Lung (tissue), 12 donors: ENCODE measurements around the gene ADIPOR2. TPM values are rescaled to one million over a fixed set of nuclear protein-coding genes. Genes with fewer than 3 reads are reported as not detected.

ENCODE experiments used
- ATAC-seq: fragments of 200-7000 bp; cut with Tn5 transposase; one replicate; pipeline ENCODE4 v1.9.1; 2020; ENCODE audit warnings: moderate number of reproducible peaks; ENCODE audit not compliant: insufficient read depth, low FRiP score
- DNase-seq, 3 donors: peaks; one replicate each; pipeline ENCODE4 v3.0.0-alpha.2; 2013 to 2017
- H3K27ac ChIP-seq, 2 donors: one replicate each; pipeline ENCODE4 v1.5.1; 2013; ENCODE audit warnings: mild to moderate bottlenecking in 2 of 2, moderate library complexity in 2 of 2, control low read depth in 1 of 2, inconsistent platforms in 1 of 2, low read depth in 1 of 2, low read length in 1 of 2
- H3K27me3 ChIP-seq, 3 donors: one replicate each; pipeline ENCODE4 v1.5.1; 2013; ENCODE audit warnings: low read length in 2 of 3; ENCODE audit not compliant: control insufficient read depth in 3 of 3, insufficient read depth in 3 of 3
- H3K36me3 ChIP-seq, 4 donors: one replicate each; pipeline ENCODE4 v1.5.1; 2013; ENCODE audit warnings: low read length in 4 of 4, mild to moderate bottlenecking in 1 of 4, moderate library complexity in 1 of 4; ENCODE audit not compliant: control insufficient read depth in 4 of 4, insufficient read depth in 4 of 4
- H3K4me1 ChIP-seq, 5 donors: one replicate each; pipeline ENCODE4 v1.5.1; 2013; ENCODE audit warnings: low read length in 5 of 5, mild to moderate bottlenecking in 2 of 5, moderate library complexity in 1 of 5; ENCODE audit not compliant: control insufficient read depth in 5 of 5, insufficient read depth in 5 of 5
- H3K4me3 ChIP-seq: one replicate; pipeline ENCODE4 v1.5.1; 2013; ENCODE audit warnings: mild to moderate bottlenecking, control low read depth, moderate library complexity
- H3K9ac ChIP-seq, 2 donors: one replicate each; pipeline ENCODE4 v1.5.1; 2013; ENCODE audit warnings: low read length in 2 of 2, control low read depth in 1 of 2; ENCODE audit not compliant: insufficient read depth in 1 of 2
- H3K9me3 ChIP-seq, 4 donors: one replicate each; pipeline ENCODE4 v1.5.1; 2013; ENCODE audit warnings: low read length in 3 of 4, mild to moderate bottlenecking in 1 of 4, moderate library complexity in 1 of 4; ENCODE audit not compliant: control insufficient read depth in 4 of 4, insufficient read depth in 3 of 4
- CTCF ChIP-seq: IDR thresholded peaks from 2 replicates; pipeline ENCODE4 v1.5.1; 2012; ENCODE audit warnings: mild to moderate bottlenecking; ENCODE audit errors: control extremely low read depth, extremely low read depth
- WGBS, 2 donors: extraction: QIAGEN DNeasy Blood & Tissue Kit; methylation state at CpG; one replicate each; pipeline ENCODE4 v1.1.7; 2013; 5-methylcytosine and 5-hydroxymethylcytosine counted together
- polyA plus RNA-seq, 2 donors: library from polyadenylated mRNA; stranded (reverse); fragments of 200-250 nt; gene quantifications; one replicate each; pipeline ENCODE4 v1.2.1, GENCODE V29; 2013
- total RNA-seq, 2 donors: library from RNA; depleted of rRNA in 1 of 2; stranded (reverse); fragments of >200 nt in 1 of 2; gene quantifications; one replicate each; pipeline ENCODE4 v1.2.1, GENCODE V29; 2014 to 2021
- donor health status: control.
- donor health status: control.
- donor health status: Bipolar disorder and iron deficiency.
- donor health status: healthy.
- donor health status: DM: yes; HTN: yes; CAD: no.

Gene ADIPOR2
- total and polyA plus RNA-seq, 4 donors, result 31.9 to 61.1 (median 53.6) TPM

DNA sequence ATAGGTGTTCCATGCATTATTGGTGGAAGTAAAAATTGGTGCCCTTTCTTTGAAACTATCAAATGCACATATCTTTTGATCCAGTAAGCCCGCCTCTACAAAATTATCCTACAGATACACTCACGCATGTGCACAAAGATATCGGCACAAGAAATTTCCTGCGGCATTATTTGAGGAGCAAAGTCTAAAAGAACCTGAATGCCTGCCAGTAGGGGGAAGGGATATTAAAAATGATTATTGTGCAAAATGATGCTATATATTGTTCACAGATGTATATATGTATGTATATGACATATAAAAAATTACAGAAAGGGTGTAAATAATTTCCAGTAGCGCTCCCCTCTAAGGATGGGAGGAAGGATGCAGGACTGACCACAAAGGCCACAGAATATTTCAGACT, 24.7 kb upstream of the ADIPOR2 start:
- Histone ChIP-seq H3K27me3 (no peaks in the 10 kb centered on the region), H3K4me3 (no peak overlapping the region), H3K4me1 (peaks cover 0 to 9% (median 3%) of the 10 kb centered on the region in 5 donors), H3K9ac (no peak overlapping the region), H3K27ac (no peak overlapping the region), H3K9me3 (no peaks in the 10 kb centered on the region), H3K36me3 (no peaks in the 10 kb centered on the region)
- 50 to 59% methylated on average over 5 of the region's 5 CpGs for WGBS, 2 donors
- no peak for TF ChIP-seq CTCF
- DNase-seq (no peak), ATAC-seq (no peak)

DNA sequence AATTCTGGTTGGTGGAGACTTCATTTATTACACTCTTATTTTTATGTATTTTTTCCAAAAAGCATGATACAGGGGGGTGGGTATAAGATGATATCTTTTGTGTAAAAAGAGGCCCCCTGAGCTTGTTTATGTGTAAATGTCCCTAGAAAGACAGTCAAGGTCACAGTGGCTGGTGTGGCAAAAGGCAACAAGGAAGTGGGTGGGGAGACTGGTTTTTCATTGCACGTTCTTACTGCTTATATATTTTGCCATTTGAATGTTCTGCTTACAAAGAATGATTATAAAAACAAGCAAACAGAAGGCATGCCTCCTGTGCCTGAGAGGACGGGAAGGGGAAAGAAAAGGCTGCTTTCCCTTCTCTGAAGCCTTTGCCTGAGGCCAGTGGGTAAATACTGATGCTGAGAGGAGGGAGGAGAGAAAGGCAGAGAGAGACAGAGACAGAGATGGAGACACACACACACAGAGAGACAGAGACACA, 24.1 kb upstream of the ADIPOR2 start:
- no peak overlapping the region for H3K4me3 ChIP-seq
- no peaks in the 10 kb centered on the region for H3K27me3 ChIP-seq
- H3K36me3 ChIP-seq, result no peaks in the 10 kb centered on the region
- DNase-seq (no peak), ATAC-seq (no peak)
- peak overlapping the region; percentile 33 to 43 for H3K27ac ChIP-seq
- H3K4me1 ChIP-seq, result peaks cover 0 to 9% (median 1%) of the 10 kb centered on the region in 5 donors
- H3K9ac ChIP-seq, result no peak overlapping the region
- no peaks in the 10 kb centered on the region for H3K9me3 ChIP-seq
- WGBS, 2 donors, result 12 to 13% methylated on average over 2 of the region's 2 CpGs
- TF ChIP-seq CTCF, result no peak

DNA sequence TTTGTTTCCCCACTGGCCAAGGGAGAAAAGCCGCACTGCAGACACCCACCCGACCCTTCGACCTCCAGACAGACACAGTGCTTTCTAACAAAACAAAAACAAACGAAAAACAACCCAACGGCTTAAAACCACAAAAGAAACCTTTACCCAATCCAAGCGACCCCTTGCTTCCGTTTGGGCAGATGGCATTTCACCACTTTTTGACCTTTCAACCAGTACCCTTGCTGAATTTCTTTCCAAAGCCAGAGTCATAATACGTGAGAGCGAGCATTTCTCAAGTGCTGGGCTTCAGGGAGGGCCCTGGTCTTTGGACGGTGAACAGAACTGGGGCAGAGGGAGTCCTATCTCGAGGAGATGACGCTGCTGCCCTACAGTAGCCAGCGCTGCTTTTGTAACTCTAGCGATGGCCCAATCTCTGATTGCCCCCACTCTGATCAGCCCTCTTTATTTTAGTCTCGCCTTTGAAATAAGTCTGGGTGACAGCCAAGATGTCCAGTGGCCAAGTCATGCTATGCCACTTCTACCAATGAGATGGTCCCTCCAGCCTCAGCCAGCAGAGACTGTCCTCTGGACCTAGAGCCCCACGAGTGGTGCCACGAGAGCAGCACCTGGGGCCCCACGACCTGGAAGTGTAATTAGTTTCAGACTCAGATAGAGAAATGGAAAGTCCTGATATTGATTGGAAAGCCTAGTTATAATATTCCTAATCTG, 21.9 kb upstream of the ADIPOR2 start:
- WGBS, 2 donors, result 28 to 61% methylated on average over 18 of the region's 18 CpGs
- no peak overlapping the region for H3K4me3 ChIP-seq
- no peaks in the 10 kb centered on the region for H3K36me3 ChIP-seq
- ATAC-seq (no peak), DNase-seq (peak; percentile 26 to 46 (median 33))
- H3K27me3 ChIP-seq, result no peaks in the 10 kb centered on the region
- H3K9ac ChIP-seq, result no peak overlapping the region
- no peaks in the 10 kb centered on the region for H3K9me3 ChIP-seq
- peak overlapping the region in 1 of 2 donors; percentile 78 for H3K27ac ChIP-seq
- no peak for TF ChIP-seq CTCF
- H3K4me1 ChIP-seq, result peaks cover 0 to 9% (median 1%) of the 10 kb centered on the region in 5 donors
